Measurements from ENCODE around the gene GLCCI1.

Gene GLCCI1

DNA sequence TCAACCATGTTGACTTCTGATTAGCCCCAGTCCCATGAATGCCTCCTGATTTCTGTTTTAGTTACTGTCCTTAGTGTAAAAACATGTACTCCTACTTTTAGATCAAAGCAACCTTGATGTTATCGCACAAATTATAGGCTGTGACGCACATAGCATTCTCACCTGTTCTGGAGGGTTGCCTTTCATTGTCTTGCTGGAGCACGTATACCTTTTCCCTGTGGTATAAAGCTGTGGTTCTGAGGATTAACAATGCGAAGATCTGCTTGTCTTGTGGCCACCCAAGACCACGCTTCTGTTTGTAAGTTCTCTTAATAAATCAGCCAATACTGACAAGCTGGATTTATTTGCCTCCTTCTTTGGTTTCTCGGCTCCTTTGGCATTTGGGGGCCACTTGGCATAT lies 30.1 kb upstream of the GLCCI1 start:
- H3K4ac ChIP-seq (ENCODE audit: low read depth in 1 of 2, low read length in 2 of 2) = no peak overlapping the region
- no peak overlapping the region for H2BK12ac ChIP-seq (ENCODE audit: low read length in 2 of 2)
- no peaks in the 10 kb centered on the region for H3K27me3 ChIP-seq (ENCODE audit: control insufficient read depth in 1 of 2, insufficient read depth in 1 of 2, low read length in 2 of 2)
- no peak for DNase-seq
- H2AFZ ChIP-seq (ENCODE audit: low read depth, low read length) = no peak overlapping the region
- no peak overlapping the region for H3K23ac ChIP-seq (ENCODE audit: low read length in 2 of 2)
- H4K8ac ChIP-seq (ENCODE audit: low read length) = no peak overlapping the region
- no peak overlapping the region for H3K14ac ChIP-seq (ENCODE audit: low read length in 2 of 2)
- H3K9me3 ChIP-seq (ENCODE audit: control insufficient read depth, low read length) = no peaks in the 10 kb centered on the region
- H3K4me1 ChIP-seq (ENCODE audit: control insufficient read depth, insufficient read depth, low read depth, low read length) = no peaks in the 10 kb centered on the region
- no peak overlapping the region for H2BK5ac ChIP-seq (ENCODE audit: low read depth, low read length, poor library complexity, severe bottlenecking)
- H3K4me3 ChIP-seq (ENCODE audit: insufficient read depth in 1 of 2, low read depth in 1 of 2, low read length in 2 of 2) = no peak overlapping the region
- H3K79me1 ChIP-seq (replicated peaks; ENCODE audit: low read length, poor library complexity, severe bottlenecking) = no peaks in the 10 kb centered on the region
- 92% methylated on average over 6 of the region's 6 CpGs for WGBS
- H2AK5ac ChIP-seq (ENCODE audit: low read length, severe bottlenecking) = no peak overlapping the region
- no peak overlapping the region for H3K4me2 ChIP-seq (ENCODE audit: low read length, poor library complexity, severe bottlenecking)
- no peak overlapping the region for H2BK120ac ChIP-seq (ENCODE audit: low read depth, low read length)
- no peak overlapping the region for H3K27ac ChIP-seq (ENCODE audit: low read length, poor library complexity, severe bottlenecking)
- no peak overlapping the region for H2BK15ac ChIP-seq (ENCODE audit: low read depth, poor library complexity, severe bottlenecking)
- H3K9ac ChIP-seq (ENCODE audit: low read length) = no peak overlapping the region
- H3K18ac ChIP-seq (ENCODE audit: low read depth in 1 of 2, low read length in 2 of 2) = no peak overlapping the region
- H3K36me3 ChIP-seq (ENCODE audit: control insufficient read depth in 1 of 2, insufficient read depth in 2 of 2, low read depth in 1 of 2, low read length in 2 of 2) = no peaks in the 10 kb centered on the region
- H4K91ac ChIP-seq (ENCODE audit: low read length) = no peak overlapping the region

DNA sequence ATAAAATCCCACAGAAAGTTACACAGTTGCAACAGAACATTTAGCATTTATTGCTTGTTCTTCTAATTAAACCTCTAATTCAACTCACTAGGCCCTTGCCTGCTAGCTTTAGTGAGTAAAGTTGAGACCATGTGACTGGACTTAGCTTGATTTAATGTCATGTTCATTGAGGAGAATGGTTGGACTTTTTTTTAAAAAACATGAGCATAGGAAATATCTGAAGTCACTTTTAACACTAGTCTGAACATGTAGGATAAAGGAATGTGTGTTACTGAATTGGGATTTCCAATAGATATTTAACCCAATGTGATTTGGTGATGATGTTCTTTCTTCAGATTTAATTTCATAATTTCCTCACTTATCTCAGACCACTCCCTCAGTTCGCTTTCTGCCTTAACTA lies 24.6 kb upstream of the GLCCI1 start:
- DNase-seq = no peak
- Histone ChIP-seq H2AK5ac (ENCODE audit: low read length, severe bottlenecking) (no peak overlapping the region), H3K79me1 (replicated peaks; ENCODE audit: low read length, poor library complexity, severe bottlenecking) (no peaks in the 10 kb centered on the region), H3K4me1 (ENCODE audit: control insufficient read depth, insufficient read depth, low read depth, low read length) (no peaks in the 10 kb centered on the region), H3K9ac (ENCODE audit: low read length) (no peak overlapping the region), H2BK15ac (ENCODE audit: low read depth, poor library complexity, severe bottlenecking) (no peak overlapping the region), H2AFZ (ENCODE audit: low read depth, low read length) (no peak overlapping the region), H3K4me2 (ENCODE audit: low read length, poor library complexity, severe bottlenecking) (no peak overlapping the region), H3K4me3 (ENCODE audit: insufficient read depth in 1 of 2, low read depth in 1 of 2, low read length in 2 of 2) (no peak overlapping the region), H3K27me3 (ENCODE audit: control insufficient read depth in 1 of 2, insufficient read depth in 1 of 2, low read length in 2 of 2) (no peaks in the 10 kb centered on the region), H2BK12ac (ENCODE audit: low read length in 2 of 2) (no peak overlapping the region), H3K14ac (ENCODE audit: low read length in 2 of 2) (no peak overlapping the region), H3K9me3 (ENCODE audit: control insufficient read depth, low read length) (no peaks in the 10 kb centered on the region), H3K18ac (ENCODE audit: low read depth in 1 of 2, low read length in 2 of 2) (no peak overlapping the region), H3K36me3 (ENCODE audit: control insufficient read depth in 1 of 2, insufficient read depth in 2 of 2, low read depth in 1 of 2, low read length in 2 of 2) (no peaks in the 10 kb centered on the region), H3K27ac (ENCODE audit: low read length, poor library complexity, severe bottlenecking) (no peak overlapping the region), H4K91ac (ENCODE audit: low read length) (no peak overlapping the region), H3K23ac (ENCODE audit: low read length in 2 of 2) (no peak overlapping the region), H2BK5ac (ENCODE audit: low read depth, low read length, poor library complexity, severe bottlenecking) (no peak overlapping the region), H4K8ac (ENCODE audit: low read length) (no peak overlapping the region), H2BK120ac (ENCODE audit: low read depth, low read length) (no peak overlapping the region), H3K4ac (ENCODE audit: low read depth in 1 of 2, low read length in 2 of 2) (no peak overlapping the region)
- WGBS = 100% methylated on average over 1 of the region's 1 CpG

- H2AFZ ChIP-seq (ENCODE audit: low read depth, low read length) = no peak overlapping the region
- H3K36me3 ChIP-seq (ENCODE audit: control insufficient read depth in 1 of 2, insufficient read depth in 2 of 2, low read depth in 1 of 2, low read length in 2 of 2) = no peaks in the 10 kb centered on the region
- H2BK5ac ChIP-seq (ENCODE audit: low read depth, low read length, poor library complexity, severe bottlenecking) = no peak overlapping the region
- no peak overlapping the region for H4K91ac ChIP-seq (ENCODE audit: low read length)
- H3K23ac ChIP-seq (ENCODE audit: low read length in 2 of 2) = no peak overlapping the region
- no peak overlapping the region for H3K4me3 ChIP-seq (ENCODE audit: insufficient read depth in 1 of 2, low read depth in 1 of 2, low read length in 2 of 2)
- H3K9ac ChIP-seq (ENCODE audit: low read length) = no peak overlapping the region
- no peaks in the 10 kb centered on the region for H3K27me3 ChIP-seq (ENCODE audit: control insufficient read depth in 1 of 2, insufficient read depth in 1 of 2, low read length in 2 of 2)
- no peak overlapping the region for H2AK5ac ChIP-seq (ENCODE audit: low read length, severe bottlenecking)
- no peak overlapping the region for H3K4me2 ChIP-seq (ENCODE audit: low read length, poor library complexity, severe bottlenecking)
- no peak overlapping the region for H3K14ac ChIP-seq (ENCODE audit: low read length in 2 of 2)
- no peaks in the 10 kb centered on the region for H3K4me1 ChIP-seq (ENCODE audit: control insufficient read depth, insufficient read depth, low read depth, low read length)
- no peak overlapping the region for H2BK15ac ChIP-seq (ENCODE audit: low read depth, poor library complexity, severe bottlenecking)
- 84% methylated on average over 7 of the region's 7 CpGs for WGBS
- no peak overlapping the region for H3K27ac ChIP-seq (ENCODE audit: low read length, poor library complexity, severe bottlenecking)
- no peak overlapping the region for H3K18ac ChIP-seq (ENCODE audit: low read depth in 1 of 2, low read length in 2 of 2)
- H2BK120ac ChIP-seq (ENCODE audit: low read depth, low read length) = no peak overlapping the region
- H3K4ac ChIP-seq (ENCODE audit: low read depth in 1 of 2, low read length in 2 of 2) = no peak overlapping the region
- DNase-seq = no peak
- H4K8ac ChIP-seq (ENCODE audit: low read length) = no peak overlapping the region
- peak overlapping the region in 1 of 2 experiments; percentile 34 for H2BK12ac ChIP-seq (ENCODE audit: low read length in 2 of 2)
- H3K9me3 ChIP-seq (ENCODE audit: control insufficient read depth, low read length) = no peaks in the 10 kb centered on the region
- H3K79me1 ChIP-seq (replicated peaks; ENCODE audit: low read length, poor library complexity, severe bottlenecking) = no peaks in the 10 kb centered on the region
Observed at GRCh38 chr7:7944619-7945282, 23.8 kb upstream of the GLCCI1 start.

DNA sequence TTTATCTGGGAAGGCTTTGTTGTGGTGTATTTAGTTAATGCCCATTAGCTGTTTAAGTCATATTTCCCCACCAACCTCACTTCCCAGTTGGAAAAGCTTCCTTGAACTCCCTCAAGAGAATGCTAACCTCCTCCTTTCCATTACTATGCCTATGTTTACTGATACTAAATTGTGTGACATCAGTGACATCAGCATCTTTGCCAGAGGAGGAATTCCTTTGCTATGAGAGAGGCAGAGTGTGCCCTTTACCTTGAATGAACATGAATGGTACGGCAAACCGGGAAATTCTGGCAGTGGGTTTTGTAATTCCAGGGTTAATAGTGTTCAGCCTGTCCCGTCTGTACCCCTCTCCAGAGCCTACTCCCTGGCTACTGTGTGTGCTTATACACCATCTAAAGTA lies 22.1 kb upstream of the GLCCI1 start:
- no peak overlapping the region for H4K91ac ChIP-seq (ENCODE audit: low read length)
- H3K4me3 ChIP-seq (ENCODE audit: insufficient read depth in 1 of 2, low read depth in 1 of 2, low read length in 2 of 2) = no peak overlapping the region
- H3K27me3 ChIP-seq (ENCODE audit: control insufficient read depth in 1 of 2, insufficient read depth in 1 of 2, low read length in 2 of 2) = no peaks in the 10 kb centered on the region
- H3K18ac ChIP-seq (ENCODE audit: low read depth in 1 of 2, low read length in 2 of 2) = no peak overlapping the region
- H3K23ac ChIP-seq (ENCODE audit: low read length in 2 of 2) = no peak overlapping the region
- H2BK12ac ChIP-seq (ENCODE audit: low read length in 2 of 2) = no peak overlapping the region
- no peak overlapping the region for H2AK5ac ChIP-seq (ENCODE audit: low read length, severe bottlenecking)
- 93% methylated on average over 3 of the region's 3 CpGs for WGBS
- H3K9ac ChIP-seq (ENCODE audit: low read length) = no peak overlapping the region
- H3K14ac ChIP-seq (ENCODE audit: low read length in 2 of 2) = no peak overlapping the region
- no peak overlapping the region for H2BK5ac ChIP-seq (ENCODE audit: low read depth, low read length, poor library complexity, severe bottlenecking)
- no peak overlapping the region for H2BK120ac ChIP-seq (ENCODE audit: low read depth, low read length)
- H3K27ac ChIP-seq (ENCODE audit: low read length, poor library complexity, severe bottlenecking) = no peak overlapping the region
- DNase-seq = no peak
- H3K9me3 ChIP-seq (ENCODE audit: control insufficient read depth, low read length) = no peaks in the 10 kb centered on the region
- no peaks in the 10 kb centered on the region for H3K79me1 ChIP-seq (replicated peaks; ENCODE audit: low read length, poor library complexity, severe bottlenecking)
- H3K4me1 ChIP-seq (ENCODE audit: control insufficient read depth, insufficient read depth, low read depth, low read length) = no peaks in the 10 kb centered on the region
- no peak overlapping the region for H2BK15ac ChIP-seq (ENCODE audit: low read depth, poor library complexity, severe bottlenecking)
- H3K4ac ChIP-seq (ENCODE audit: low read depth in 1 of 2, low read length in 2 of 2) = no peak overlapping the region
- H3K36me3 ChIP-seq (ENCODE audit: control insufficient read depth in 1 of 2, insufficient read depth in 2 of 2, low read depth in 1 of 2, low read length in 2 of 2) = no peaks in the 10 kb centered on the region
- H3K4me2 ChIP-seq (ENCODE audit: low read length, poor library complexity, severe bottlenecking) = no peak overlapping the region
- no peak overlapping the region for H2AFZ ChIP-seq (ENCODE audit: low read depth, low read length)
- no peak overlapping the region for H4K8ac ChIP-seq (ENCODE audit: low read length)
